ENCODE measurements around the gene SBK2.
A peak's percentile ranks its signal among the peaks of the same experiment; 100 is the strongest.

The SBK2 gene

DNA sequence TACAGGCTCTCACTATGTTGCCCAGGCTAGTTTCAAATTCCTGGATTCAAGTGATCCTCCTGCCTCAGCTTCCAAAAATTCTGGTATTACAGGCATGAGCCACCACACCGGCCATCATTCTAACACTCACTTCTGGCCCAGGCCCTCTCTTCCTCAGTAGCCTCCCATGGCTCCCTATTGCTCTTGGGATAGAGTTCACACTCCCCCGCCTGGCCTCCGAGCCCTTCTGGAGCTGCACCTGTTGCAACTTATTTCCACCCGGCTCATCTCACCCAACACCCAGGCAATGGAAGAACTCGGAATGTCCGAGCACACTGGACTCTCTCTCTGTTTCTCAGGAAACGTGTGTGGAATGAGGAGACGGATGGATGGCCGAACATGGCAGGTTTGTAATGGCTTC is 17.4 kb upstream of the SBK2 start:
- no peak for DNase-seq

DNA sequence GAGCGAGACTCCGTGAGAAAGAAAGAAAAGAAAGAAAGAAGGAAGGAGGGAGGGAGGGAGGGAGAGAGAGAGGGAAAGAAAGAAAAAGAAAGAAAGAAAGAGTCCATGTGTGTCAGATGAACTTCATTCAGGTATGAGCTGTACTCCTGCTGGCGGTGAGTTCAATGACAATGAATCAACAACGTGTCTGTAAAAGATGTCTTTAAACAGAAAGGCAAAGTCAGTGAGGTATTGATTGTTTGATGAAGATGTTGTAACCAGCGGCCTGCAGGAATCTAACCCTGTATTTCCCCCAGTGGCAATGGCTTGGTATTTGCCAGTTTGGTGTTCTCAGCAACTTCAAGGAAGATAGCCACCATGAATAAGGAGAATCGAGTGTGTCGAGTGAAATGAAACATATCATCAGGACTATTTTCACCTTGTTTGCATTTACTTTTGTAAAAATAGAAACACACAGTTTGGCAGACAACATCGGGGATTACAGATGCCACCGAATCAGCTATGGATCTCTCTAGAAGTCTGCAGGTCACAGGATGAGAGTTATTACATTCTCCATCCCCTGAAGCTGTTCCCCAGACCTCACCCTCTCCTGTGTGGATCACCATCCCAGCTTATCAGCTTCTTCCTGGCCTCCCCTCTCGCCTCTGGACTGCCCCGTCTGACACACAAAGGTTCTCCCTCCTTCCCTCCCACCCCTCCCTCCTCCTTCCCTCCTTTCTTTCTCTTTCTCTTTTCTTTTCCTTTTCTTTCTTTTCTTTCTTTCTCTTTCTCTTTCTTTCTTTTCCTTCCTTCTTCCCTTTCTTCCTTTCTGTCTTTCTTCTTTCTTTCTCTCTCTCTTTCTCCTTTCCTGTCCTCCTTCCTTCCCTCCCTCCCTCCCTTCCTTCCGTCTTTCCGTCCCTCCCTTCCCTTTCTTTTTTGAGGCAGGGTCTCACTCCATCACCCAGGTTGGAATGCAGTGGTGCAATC is 16.6 kb upstream of the SBK2 start:
- no peak for DNase-seq

DNA sequence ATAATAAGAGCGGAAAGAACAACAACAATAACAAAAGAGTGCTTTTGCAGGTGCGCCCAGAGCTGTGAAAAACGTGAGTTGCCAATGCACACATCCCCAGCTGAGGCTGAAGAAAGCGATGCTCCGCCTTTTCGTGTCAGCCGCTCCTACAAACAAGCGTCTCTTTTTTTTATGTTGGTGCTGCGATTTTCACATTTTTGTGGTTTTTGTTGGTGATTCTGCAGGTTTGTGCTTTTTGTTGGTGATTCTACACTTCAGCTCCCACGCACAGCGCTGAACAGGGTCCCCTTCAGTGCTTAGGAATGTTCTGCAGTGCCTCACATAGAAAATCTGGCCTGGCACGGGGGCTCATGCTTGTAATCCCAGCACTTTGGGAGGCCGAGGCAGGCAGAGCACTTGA is 15.7 kb upstream of the SBK2 start:
- no peak for DNase-seq

DNA sequence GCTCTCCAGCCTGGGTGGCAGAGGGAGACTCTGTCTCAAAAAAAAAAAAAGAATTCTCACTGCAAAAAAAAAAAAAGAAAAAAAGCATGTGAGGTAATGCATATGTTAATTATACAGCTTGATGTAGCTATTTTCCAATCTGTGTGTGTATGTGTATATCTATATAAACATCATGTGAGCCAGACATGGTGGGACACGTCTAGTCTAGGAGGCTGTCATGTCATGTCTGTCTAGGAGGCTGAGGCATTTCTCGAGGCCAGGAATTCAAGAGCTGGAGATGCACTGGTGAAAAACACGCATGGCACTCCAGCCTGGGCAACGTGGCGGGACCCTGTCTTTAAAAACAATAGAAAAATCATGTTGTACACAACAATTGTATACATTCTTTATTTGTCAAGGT is 15.3 kb upstream of the SBK2 start:
- no peak for DNase-seq

DNA sequence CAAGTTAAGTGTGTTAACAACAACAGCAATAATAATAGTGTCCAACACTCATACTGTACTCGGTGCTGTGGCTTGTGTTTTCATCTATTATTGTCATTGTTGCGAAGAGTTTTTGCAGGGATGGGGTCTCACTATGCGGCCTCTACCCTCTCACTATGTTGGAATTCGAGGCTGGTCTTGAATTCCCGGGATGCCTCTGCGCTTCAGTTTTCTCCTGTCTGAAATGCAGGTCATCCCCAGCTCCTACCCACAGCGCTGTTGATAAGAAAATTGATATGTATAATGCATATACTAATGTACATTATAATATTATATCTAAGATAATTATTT is 13.4 kb upstream of the SBK2 start:
- DNase-seq, result no peak

DNA sequence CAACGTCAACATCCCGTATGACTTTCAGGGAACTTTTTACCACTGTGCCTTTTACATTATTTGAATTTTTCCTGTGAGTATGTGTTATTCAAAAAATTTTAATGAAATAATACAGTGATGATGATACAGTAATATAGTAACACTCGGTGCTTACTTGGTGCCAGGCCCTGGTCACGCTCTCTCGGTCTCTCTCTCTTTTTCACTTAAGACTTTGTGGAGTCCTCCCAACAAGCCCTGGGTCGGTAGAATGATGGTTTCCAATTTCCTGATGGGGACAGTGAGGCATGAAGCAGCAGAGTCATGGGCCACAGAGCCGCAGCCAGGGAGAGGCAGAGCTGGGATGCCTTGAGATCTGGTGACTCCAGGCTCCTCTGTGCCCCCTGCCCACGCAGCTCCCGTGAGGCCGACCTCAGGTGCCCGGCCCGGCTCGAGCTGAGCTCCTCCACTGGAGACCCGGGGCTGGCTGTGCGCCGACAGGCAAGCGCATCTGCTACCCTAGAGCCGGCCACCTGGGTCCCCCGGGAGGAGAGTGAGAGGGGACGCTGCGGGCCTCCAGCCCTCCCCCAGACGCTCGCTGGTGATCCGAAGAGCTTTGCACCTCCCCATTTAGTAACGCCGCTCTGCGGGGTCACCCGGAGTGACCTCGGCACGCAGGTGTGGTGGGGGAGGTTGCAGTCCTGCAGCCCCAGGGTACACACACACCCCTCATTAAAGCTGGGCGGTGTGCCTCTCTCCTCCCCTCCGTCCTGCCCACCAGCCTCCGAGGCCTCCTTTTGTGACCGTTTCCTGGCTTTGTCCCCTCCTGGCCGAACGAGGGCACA is 12.8 kb upstream of the SBK2 start:
- no peak for DNase-seq

DNA sequence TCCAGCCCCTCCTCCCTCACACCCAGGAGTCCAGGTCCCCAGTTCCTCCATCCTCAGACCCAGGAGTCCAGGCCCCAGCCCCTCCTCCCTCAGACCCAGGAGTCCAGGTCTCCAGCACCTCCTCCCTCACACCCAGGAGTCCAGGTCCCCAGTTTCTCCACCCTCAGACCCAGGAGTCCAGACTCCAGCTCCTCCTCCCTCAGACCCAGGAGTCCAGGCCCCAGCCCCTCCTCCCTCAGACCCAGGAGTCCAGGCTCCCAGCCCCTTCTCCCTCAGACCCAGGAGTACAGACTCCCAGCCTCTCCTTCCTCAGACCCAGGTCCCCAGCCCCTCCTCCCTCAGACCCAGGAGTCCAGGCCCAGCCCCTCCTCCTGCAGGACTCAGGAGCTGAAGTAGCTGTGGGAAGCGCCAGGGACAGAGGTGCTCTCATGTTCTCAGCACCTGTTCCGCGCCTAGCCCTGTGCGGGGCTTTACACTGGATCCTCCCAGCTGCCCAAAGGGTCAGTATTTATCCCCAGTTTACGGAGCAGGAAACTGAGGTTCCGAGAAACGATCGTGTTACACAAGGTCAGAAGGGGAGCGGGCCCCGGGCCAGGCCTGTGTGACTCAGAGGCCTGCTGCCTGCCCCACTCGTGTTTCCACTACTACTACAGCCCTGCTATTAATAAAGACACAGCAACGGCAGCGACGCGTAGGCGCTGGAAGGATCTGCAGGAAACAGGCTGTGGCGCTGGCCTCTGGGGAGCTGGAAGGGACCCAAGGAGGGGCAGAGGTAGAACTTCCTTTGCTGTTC is 10.1 kb upstream of the SBK2 start:
- peak; percentile 73 for DNase-seq

DNA sequence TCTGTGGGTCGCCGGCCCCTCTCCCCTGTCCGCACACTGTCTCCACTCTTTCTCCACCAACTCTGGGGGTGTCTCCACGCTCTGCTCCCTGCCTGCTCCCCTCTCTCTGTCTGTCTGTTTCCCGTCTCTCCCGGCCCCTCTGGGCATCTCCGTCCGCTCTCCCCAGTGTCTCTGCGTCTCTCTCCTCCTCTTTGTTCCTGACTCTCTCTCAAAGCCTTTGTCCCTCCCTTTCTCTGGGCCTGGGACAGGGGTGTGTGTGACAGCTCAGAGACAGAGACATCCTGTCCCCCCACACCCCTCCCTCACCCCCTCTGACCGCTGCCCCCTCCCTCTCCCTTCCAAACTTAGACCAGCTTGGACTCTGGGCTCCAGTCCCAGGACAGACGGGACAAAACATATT is 9.1 kb upstream of the SBK2 start:
- no peak for DNase-seq

DNA sequence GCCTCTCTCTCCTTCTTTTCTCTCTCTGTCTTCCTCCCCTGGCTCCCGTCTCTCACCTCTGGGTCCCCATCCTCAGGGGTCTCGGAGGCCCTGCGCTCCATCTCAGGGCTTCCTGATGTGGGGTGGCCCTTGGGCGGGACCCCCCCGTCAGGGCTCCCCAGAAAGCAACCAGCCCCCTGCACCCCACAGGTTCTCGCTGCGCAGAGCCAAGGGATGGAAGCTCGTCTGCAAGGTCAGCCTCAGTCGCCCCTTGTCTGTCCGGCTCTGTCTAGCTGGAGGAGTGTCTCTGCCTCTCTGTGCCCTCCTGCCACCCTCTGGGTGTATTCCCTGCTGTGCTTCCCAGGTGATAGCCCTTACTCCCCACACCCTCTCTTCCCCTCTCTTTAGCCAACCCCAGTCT is 8.5 kb upstream of the SBK2 start, which contains the start of gene SBK3:
TSS of gene SBK3 (minus strand) at position 101 of the 400 bp plus-strand sequence. CDS start at position 101, 0 bp downstream.
- DNase-seq, result no peak

DNA sequence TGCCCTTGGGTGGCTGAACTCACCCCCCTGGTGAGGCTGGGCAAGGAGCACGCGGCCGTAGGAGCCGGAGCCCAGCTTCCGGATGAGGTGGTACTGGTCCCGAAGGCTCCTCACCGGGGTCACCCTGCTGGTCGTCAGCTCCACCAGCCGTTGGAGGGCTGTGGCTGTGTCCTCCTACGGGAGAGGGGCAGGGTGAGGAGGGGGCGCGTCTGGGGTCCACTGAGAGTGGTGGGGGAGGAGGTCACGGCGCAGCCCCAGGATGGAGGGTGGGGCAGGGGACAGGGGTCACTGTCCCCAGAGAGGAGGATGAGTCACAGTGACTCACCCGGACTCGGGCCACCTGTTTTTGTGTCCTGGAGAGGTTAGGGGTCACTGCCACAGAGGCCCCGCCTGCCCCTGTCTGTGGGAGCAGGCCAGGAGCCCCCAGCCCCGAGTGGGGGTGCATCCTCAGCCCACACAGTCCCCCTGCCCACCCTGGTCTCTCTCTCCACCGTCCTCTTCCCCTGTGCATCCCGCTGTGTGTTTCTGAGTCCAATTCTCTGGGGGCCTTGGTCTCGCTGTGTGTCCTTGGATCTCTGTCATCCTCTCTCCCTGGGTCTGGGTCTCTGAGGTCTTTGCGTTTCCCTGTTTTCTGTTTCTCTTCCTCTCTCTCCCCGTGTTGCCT is 8.0 kb upstream of the SBK2 start:
- no peak for DNase-seq

DNA sequence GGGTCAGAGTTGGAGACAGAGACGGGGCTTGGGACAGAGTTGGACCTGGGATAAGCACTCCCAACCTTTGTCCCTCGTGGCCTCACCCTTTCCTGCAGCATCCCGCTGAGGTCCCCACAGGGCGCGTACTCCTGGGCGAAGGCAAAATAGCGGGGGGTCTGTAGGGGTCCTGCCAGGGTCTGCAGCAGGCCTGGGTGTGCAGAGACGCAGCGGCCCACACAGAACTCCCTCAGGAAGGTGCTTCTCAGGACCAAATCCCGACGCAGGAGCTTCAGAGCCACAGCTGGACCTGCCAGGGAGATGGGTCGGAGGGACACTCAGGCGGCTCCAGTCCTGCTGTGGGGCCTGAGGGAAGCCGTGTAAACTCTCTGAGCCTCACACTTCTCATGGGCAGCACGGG is 7.1 kb upstream of the SBK2 start:
- no peak for DNase-seq

DNA sequence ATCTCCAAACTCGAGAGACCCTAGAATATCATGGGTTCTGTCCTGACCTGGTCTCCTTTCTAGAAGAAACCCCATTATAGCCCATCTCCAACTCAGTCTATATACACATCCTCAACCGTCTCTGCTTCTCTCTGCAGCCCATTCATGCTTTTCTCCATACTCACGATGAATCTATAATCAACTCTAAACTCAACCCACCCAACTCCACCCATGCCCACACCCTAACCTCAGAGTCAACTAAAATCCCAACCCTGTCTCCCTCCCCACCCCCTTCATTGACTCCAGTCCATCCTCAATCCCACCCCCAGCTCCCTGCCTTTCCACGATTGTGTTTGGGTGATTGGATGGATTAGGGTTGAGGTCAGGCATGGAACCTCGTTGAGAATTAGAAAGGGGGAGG is 6.6 kb upstream of the SBK2 start:
- no peak for DNase-seq

DNA sequence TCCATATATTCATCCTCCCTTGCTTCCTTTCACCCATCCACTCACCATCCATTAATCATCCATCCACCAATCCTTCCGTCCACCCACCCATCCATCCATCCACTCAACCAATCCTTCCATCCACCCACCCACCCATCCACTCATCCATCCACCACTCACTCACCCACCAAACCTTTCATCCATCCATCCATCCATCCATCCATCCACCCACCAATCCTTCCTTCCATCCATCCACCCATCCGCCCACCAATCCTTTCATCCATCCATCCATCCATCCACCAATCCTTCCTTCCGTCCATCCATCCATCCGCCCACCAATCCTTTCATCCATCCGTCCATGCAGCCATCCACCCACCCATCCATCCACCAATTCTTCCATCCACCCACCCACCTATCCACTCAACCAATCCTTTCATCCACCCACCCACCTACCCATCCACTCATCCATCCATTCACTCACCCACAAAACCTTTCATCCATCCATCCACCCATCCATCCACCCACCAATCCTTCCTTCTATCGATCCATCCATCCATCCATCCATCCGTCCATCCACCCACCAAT is 5.4 kb upstream of the SBK2 start:
- no peak for DNase-seq

DNA sequence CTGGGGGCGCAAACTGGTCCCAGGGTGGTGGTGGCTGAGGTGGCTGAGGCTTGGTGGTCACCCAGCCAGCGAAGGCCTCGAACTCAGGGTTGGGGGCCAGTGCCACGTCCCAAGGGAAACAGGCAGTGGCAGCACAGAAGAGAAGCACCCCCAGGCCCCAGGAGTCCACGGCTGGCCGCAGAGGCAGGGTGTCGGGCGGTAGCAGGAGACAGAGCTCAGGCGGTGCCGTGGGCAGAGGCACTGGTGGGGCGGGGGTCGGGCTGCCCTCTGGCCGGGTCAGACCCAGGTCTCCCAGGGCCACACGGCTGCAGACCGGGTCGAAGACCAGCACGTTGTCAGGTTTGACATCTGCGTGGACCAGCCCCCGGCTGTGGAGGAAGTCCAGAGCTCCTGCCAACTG is 4.2 kb upstream of the SBK2 start:
- no peak for DNase-seq

DNA sequence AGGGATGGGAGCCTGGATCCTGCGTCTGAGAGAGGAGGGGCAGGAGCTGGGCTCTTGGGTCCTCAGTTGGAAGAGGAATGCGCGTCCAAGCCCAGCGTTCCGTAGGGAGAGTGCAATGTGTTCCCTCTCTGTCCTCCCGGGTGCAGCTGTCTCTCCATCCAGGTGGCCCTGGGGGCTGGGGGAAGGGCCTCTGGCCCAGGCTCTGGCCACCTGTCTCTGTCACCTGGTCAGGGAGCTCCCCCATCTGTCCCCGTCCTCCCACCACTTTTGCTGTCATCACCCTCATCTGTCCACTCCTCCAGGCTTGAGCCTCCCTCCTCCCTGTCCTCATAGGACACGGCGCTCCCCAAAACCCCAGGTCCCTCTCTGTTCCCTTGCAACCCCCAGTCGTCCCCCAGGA is 3.7 kb upstream of the SBK2 start:
- DNase-seq, result no peak

DNA sequence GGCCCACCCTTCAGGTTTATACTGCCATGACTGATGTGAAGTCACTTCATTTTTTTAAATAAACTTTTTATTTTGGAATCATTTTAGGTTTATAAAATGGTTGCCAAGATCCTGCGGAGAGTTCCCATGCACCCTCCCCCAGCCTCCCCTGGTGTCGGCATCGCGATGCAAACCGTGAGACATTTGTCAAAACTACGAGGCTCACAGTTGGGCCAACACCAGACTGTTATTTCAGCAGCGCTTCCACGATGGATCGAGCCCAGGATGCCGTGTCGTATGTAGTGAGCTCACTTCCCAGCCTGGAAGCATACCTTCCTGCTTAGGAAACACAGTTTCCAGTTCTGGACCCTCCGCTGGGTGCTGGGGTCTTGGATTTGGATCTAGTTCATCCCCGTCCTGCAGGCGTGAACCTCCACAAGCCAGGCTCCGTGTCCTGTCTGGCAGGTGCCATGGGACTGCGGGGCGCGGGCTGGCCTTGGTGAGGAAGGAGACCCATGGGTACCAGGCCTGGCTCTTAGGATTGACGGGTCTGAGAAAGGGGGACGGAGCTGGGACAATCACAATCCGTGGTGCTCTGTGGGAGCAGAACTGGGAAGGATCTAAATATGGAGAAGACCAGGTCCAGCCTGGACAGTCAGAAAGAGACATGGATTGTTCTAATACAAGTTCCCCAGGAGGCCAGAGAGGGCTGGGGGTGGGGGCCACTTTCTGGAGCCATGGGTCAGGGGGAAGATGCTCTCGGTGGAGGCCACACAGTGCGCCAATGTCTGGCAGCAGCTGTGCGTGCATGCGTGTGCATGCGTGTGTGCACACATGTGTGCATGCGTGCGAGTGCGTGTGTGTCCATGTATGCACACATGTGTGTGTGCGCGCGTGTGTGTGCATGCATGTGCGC is 2.4 kb upstream of the SBK2 start:
- no peak for DNase-seq

DNA sequence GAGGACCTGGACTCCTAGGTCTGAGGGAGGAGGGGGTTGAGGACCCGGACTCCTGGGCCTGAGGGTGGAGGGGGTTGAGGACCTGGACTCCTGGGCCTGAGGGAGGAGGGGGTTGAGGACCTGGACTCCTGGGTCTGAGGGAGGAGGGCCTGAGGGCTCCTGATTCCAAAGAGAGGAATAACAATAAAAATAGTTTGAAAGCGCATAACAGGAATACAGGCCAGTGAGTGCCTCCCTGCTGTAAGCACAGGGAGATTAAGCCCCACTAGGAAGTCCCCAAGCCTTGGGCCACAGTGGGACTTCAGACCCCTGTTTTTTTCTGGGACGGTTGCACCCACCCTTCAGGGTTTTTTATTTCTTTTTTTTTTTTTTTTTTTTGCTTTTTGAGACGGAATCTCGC is 1.2 kb upstream of the SBK2 start:
- no peak for DNase-seq

DNA sequence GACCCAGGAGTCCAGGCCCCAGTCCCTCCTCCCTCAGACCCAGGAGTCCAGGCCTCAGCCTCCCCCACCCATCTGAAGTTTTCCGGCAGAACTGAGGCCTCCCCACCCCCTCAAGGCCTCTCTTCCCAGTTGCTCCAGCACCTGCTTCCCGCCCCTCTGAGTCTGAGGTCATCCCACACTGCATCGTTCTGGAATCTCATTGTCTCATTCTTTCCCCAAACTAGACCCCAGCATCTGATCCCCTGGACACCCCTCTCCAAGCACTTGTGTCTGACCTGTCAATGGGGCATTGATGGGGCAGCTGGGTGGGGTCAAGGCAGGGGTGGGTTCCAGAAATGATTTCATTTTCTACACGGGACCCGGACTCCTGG is 793 bp upstream of the SBK2 start:
- no peak for DNase-seq

DNA sequence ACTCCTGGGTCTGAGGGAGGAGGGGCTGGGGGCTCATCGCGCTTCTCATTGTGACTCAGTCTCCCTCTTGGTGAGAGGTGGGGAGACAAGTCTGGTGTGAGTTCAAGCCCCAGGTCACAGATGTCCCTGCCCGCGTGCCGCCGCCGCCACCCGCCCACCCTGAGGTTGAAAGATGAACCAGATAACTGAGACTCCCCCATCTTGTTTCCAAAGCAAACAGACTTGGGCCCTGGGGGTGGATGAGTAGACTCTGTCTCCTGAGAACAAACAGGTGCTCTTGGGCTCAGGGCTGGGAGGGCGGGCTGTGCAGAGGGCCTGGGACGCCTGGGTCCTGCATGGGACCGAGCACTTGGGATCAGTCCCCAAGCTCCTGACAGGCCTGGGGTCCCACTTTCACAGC is 567 bp downstream of the SBK2 start:
- DNase-seq, result no peak

DNA sequence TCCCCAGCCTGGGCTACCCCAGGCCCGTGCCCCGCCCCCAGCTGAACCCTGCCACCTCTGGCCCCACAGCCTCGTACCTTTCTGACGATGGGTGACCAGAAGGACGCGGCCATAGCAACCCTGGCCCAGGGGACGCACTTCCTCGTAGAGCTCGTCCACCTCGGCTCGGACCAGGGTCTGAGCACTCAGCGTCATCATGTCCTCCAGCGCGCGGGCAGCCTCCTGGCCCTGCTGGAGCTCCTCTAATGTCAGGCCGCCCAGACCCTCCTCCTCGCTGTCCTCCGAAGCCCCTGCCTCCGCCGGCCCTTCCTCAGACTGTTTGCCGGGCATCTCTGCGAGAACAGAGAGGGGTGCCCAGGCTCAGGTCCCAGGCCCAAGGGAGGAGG is 975 bp downstream of the SBK2 start:
- no peak for DNase-seq

DNA sequence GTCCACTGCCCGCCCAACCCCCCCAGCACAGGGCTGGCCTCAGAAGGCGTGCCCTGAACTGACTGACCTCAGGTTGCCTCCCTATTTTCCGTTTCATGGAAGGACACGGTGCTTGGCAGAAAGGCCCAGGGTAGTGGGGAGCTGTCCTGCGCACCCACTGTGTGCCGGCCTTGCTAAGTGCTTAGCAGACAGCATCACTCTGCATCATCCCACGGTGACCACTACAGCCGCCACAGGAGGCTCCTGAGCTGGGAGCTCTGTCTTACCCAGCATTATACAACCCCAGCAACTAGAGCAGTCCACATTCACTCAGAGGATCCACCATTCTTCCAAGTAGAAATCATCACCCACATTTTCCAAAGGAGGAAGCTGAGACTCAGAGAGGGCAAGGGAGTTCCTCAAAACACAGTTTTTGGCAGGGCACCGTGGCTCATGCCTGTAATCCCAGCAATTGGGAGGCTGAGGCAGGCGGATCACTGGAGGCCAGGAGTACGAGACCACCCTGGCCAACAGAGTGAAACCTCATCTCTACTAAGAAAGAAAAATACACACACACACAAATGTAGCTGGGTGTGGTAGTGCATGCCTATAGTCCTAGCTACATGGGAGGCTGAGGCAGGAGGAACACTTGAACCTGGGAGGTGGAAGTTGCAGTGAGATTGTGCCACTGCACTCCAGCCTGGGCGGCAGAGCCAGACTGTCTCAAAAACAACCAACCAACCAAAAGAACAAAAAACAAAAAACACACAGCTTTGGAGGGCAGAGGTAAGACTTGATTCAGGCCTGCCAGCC is 1.6 kb downstream of the SBK2 start:
- DNase-seq, result no peak
